ENCODE measurements around the gene CEACAM21. TPM values are rescaled to one million over a fixed set of nuclear protein-coding genes. Genes with fewer than 3 reads are reported as not detected.

Gene CEACAM21
- total RNA-seq, 4 donors from 2014 or later: 0.60 to 2.2 (median 0.87) TPM; not detected in 1

- Histone ChIP-seq H3K4me3 (no peak overlapping the region), H3K4me1 (no peaks in the 10 kb centered on the region), H3K27ac (no peak overlapping the region), H3K36me3 (no peaks in the 10 kb centered on the region), H3K27me3 (no peaks in the 10 kb centered on the region), H3K9me3 (no peaks in the 10 kb centered on the region)
- DNase-seq (ENCODE audit: low spot score in 2 of 2): no peak
- TF ChIP-seq EP300 (IDR thresholded peaks at IDR 0.05): no peak
- TF ChIP-seq POLR2A (IDR thresholded peaks at IDR 0.05): no peak
- TF ChIP-seq, protein P1, sequence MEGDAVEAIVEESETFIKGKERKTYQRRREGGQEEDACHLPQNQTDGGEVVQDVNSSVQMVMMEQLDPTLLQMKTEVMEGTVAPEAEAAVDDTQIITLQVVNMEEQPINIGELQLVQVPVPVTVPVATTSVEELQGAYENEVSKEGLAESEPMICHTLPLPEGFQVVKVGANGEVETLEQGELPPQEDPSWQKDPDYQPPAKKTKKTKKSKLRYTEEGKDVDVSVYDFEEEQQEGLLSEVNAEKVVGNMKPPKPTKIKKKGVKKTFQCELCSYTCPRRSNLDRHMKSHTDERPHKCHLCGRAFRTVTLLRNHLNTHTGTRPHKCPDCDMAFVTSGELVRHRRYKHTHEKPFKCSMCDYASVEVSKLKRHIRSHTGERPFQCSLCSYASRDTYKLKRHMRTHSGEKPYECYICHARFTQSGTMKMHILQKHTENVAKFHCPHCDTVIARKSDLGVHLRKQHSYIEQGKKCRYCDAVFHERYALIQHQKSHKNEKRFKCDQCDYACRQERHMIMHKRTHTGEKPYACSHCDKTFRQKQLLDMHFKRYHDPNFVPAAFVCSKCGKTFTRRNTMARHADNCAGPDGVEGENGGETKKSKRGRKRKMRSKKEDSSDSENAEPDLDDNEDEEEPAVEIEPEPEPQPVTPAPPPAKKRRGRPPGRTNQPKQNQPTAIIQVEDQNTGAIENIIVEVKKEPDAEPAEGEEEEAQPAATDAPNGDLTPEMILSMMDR (IDR thresholded peaks at IDR 0.05): no peak
- 43 to 47% methylated on average over 9 of the region's 9 CpGs for WGBS, 2 donors
Measured at GRCh38 chr19:41616792-41617621, 41.0 kb downstream of the CEACAM21 start.

DNA sequence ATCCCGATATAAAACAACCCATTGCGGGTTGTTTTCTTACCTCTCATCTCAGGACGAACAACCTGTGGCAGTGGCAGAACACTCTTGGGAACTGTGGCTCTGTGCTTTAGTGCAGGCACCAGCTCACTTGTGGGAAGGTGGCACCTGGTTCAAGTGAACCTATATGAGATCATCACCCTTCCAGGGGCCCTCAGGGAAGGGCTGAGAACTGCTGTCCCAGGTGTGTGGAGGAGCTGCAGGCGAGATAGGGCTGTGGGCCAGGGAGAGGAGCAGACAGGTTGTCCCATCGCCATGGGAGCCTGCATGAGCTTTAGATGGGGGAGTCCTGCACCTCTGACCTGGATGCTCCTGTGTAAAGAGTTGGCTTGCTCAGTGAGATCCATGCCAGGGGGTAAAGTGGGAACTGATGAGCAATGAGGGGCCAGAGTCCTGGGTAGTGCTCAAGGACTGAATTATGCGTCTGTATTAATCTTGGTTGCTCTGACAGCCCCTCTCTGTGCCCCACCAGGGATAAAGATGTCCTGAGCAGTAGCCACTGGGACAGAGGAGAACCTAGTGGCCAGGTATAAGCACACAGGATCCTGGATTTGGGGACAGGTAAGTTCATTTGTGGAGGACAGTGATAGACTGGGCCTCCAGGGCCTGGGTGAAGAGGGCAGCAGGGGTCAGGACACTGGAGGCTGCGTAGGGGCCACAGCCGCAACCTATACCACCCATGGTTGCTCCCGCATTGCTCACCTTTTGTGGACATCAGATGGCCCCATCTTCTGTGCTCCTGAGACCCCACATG, 42.2 kb downstream of the CEACAM21 start:
- no peaks in the 10 kb centered on the region for H3K4me1 ChIP-seq
- H3K27ac ChIP-seq: no peak overlapping the region
- H3K36me3 ChIP-seq: no peaks in the 10 kb centered on the region
- H3K27me3 ChIP-seq: no peaks in the 10 kb centered on the region
- no peak for DNase-seq (ENCODE audit: low spot score in 2 of 2)
- WGBS, 2 donors: 77 to 80% methylated on average over 6 to 9 of the region's 9 CpGs
- H3K9me3 ChIP-seq: no peaks in the 10 kb centered on the region
- TF ChIP-seq, protein P1 (IDR thresholded peaks at IDR 0.05): no peak
- no peak for TF ChIP-seq EP300 (IDR thresholded peaks at IDR 0.05)
- no peak for TF ChIP-seq POLR2A (IDR thresholded peaks at IDR 0.05)
- H3K4me3 ChIP-seq: no peak overlapping the region

DNA sequence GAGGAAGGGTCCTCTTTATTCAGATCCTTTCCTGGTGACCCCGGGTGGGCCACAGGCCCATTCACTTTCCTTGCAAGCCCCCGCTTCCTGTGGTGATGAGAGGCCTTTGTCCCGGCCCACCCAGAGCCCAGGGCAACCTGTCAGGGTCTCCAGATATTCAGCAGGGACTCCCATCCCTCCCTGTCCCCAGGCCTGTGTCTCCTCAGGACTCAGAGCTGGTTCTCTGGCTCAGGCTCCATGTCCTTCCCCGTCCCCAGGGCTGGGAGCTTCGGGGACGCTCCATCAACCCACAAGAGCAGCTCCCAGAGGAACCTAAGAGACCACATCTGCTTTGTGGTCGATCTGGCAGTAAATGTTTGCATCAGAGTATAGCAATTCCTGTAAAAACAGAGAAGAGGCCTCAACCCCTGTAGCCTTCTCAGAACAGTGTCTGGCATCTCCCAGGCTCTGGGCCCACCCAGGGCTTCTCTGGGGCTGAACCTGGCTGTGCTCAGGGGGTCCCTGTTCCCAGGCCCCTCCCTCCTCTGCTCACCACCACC, 43.1 kb downstream of the CEACAM21 start:
- Histone ChIP-seq H3K36me3 (no peaks in the 10 kb centered on the region), H3K4me1 (no peaks in the 10 kb centered on the region), H3K9me3 (no peaks in the 10 kb centered on the region), H3K27me3 (no peaks in the 10 kb centered on the region), H3K27ac (no peak overlapping the region), H3K4me3 (no peak overlapping the region)
- TF ChIP-seq POLR2A (IDR thresholded peaks at IDR 0.05): no peak
- TF ChIP-seq, protein P1 (IDR thresholded peaks at IDR 0.05): no peak
- TF ChIP-seq EP300 (IDR thresholded peaks at IDR 0.05): no peak
- 43 to 47% methylated on average over 7 of the region's 7 CpGs for WGBS, 2 donors
- DNase-seq (ENCODE audit: low spot score in 2 of 2): no peak

- Histone ChIP-seq H3K27me3 (no peaks in the 10 kb centered on the region), H3K36me3 (no peaks in the 10 kb centered on the region), H3K9me3 (no peaks in the 10 kb centered on the region), H3K4me1 (no peaks in the 10 kb centered on the region), H3K27ac (no peak overlapping the region), H3K4me3 (no peak overlapping the region)
- no peak for DNase-seq (ENCODE audit: low spot score in 2 of 2)
- no peak for TF ChIP-seq EP300 (IDR thresholded peaks at IDR 0.05)
- TF ChIP-seq, protein P1 (IDR thresholded peaks at IDR 0.05): no peak
- 68 to 73% methylated on average over 5 of the region's 5 CpGs for WGBS, 2 donors
Measured at GRCh38 chr19:41620171-41620570, 44.2 kb downstream of the CEACAM21 start.

DNA sequence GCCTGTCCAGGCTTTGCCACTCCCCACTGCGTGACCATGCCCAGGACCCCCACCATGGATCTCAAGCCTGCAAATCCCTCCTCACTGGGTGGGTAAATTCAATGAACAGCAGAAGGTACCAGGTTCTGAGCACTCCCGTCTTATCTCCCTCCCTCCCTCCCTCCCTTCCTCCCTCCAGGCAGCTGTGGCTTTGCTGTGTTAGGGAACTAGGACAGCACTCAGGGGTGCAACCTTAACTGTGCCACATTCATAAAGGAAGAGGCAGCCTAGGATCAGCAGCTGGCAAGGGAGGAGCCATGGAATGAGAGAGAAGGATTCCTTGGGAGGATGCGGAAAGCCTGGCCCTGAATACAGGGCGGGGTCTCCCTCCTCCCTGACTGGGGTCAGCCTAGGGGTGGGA, 45.3 kb downstream of the CEACAM21 start:
- no peak overlapping the region for H3K27ac ChIP-seq
- no peaks in the 10 kb centered on the region for H3K27me3 ChIP-seq
- no peak for DNase-seq (ENCODE audit: low spot score in 2 of 2)
- H3K9me3 ChIP-seq: no peaks in the 10 kb centered on the region
- WGBS, 2 donors: 47 to 50% methylated on average over 4 of the region's 4 CpGs
- H3K4me3 ChIP-seq: no peak overlapping the region
- H3K4me1 ChIP-seq: no peaks in the 10 kb centered on the region
- no peaks in the 10 kb centered on the region for H3K36me3 ChIP-seq
- TF ChIP-seq EP300 (IDR thresholded peaks at IDR 0.05) (no peak), POLR2A (IDR thresholded peaks at IDR 0.05) (no peak)
- TF ChIP-seq, protein P1 (IDR thresholded peaks at IDR 0.05): no peak

Measured in tibial nerve (tissue), 4 donors.